Left renal cortex interstitium (tissue), 4 donors: Measurements from ENCODE around the gene CSPG5. TPM values are rescaled to one million over a fixed set of nuclear protein-coding genes. Genes with fewer than 3 reads are reported as not detected.

ENCODE experiments used
- DNase-seq, 4 donors: peaks; one replicate each; pipeline ENCODE4 v3.0.0-alpha.2; 2013; ENCODE audit warnings: low read depth in 4 of 4, low spot score in 2 of 4, missing footprints in 1 of 4
- polyA plus RNA-seq, 4 donors: library from polyadenylated mRNA; unstranded; fragments of 120-200 nt; gene quantifications; one replicate each; pipeline ENCODE4 v1.2.1, GENCODE V29; 2013; ENCODE audit not compliant: insufficient read length in 4 of 4

The CSPG5 gene
- polyA plus RNA-seq, 4 donors, result 0.97 to 2.1 (median 1.3) TPM

GRCh38 chr3:47588587-47588986 lies 9.9 kb upstream of the CSPG5 start:
- no peak for DNase-seq

GRCh38 chr3:47588053-47588452 lies 9.4 kb upstream of the CSPG5 start:
- DNase-seq, result no peak

GRCh38 chr3:47586746-47587145 lies 8.1 kb upstream of the CSPG5 start:
- DNase-seq, result no peak

GRCh38 chr3:47583320-47584075 lies 4.8 kb upstream of the CSPG5 start:
- no peak for DNase-seq

- no peak for DNase-seq
These were observed 3.2 kb upstream of the CSPG5 start for GRCh38 chr3:47581835-47582234.

GRCh38 chr3:47581422-47581821 lies 2.8 kb upstream of the CSPG5 start:
- DNase-seq, result no peak

- no peak for DNase-seq
These were observed 1.8 kb upstream of the CSPG5 start for GRCh38 chr3:47580481-47580880.

GRCh38 chr3:47579875-47580274 lies 1.2 kb upstream of the CSPG5 start:
- DNase-seq, result no peak

- no peak for DNase-seq
These were observed 489 bp downstream of the CSPG5 start for GRCh38 chr3:47578119-47578632.

GRCh38 chr3:47577583-47578118 lies 1.0 kb downstream of the CSPG5 start:
- no peak for DNase-seq

GRCh38 chr3:47573190-47574172 lies 5.2 kb downstream of the CSPG5 start:
- DNase-seq, result no peak

GRCh38 chr3:47571391-47572175 lies 7.1 kb downstream of the CSPG5 start:
- no peak for DNase-seq

- DNase-seq, result no peak
These were observed 9.8 kb downstream of the CSPG5 start for GRCh38 chr3:47568901-47569300.

GRCh38 chr3:47567149-47567548 lies 11.5 kb downstream of the CSPG5 start:
- DNase-seq, result no peak

GRCh38 chr3:47566667-47567066 lies 12.0 kb downstream of the CSPG5 start:
- DNase-seq, result no peak

- DNase-seq, result no peak
These were observed 12.7 kb downstream of the CSPG5 start for GRCh38 chr3:47565734-47566550.

- DNase-seq, result no peak
These were observed 22.3 kb downstream of the CSPG5 start for GRCh38 chr3:47556351-47556750.

- no peak for DNase-seq
These were observed 24.3 kb downstream of the CSPG5 start for GRCh38 chr3:47554335-47554734.

GRCh38 chr3:47553407-47553806 lies 25.3 kb downstream of the CSPG5 start:
- no peak for DNase-seq
